K562 (cell line): ENCODE measurements around the gene MAML3. TPM values are rescaled to one million over a fixed set of nuclear protein-coding genes. Genes with fewer than 3 reads are reported as not detected.

ENCODE experiments used
- ATAC-seq: fragments of 200-7000 bp; cut with Tn5 transposase; 3 replicates; pipeline ENCODE4 v1.9.1; 2020; ENCODE audit warnings: moderate library complexity
- BruUV-seq: library from RNA; stranded (reverse); fragments of 400-500 nt; replicated peaks from 2 replicates; lab custom pipeline; 2021; lab: Mats Ljungman, UMichigan
- CTCF ChIA-PET: fragments of 300-600 bp; formaldehyde crosslinking; extraction: SDS; loops from one replicate; lab custom pipeline; 2021; ENCODE audit warnings: low intra/inter-chr PET ratio; lab: Yijun Ruan, JAX
- POLR2A ChIA-PET: fragments of 300-600, 350-650 bp; sonication (Branson Sonifier 250); formaldehyde crosslinking; extraction: SDS; loops from one replicate; lab custom pipeline; 2021; ENCODE audit warnings: antibody characterized with exemption, inconsistent platforms; lab: Yijun Ruan, JAX
- DNase-seq, 4 experiments: peaks; one replicate each; pipeline versions ENCODE4 v3.0.0 to v3.0.0-alpha.2; 2011 to 2018; ENCODE audit warnings: low spot score in 3 of 4, mixed read lengths in 3 of 4; ENCODE audit errors: extremely low read depth in 1 of 4
- FAIRE-seq: peaks from 2 replicates; lab custom pipeline; 2011; peaks lifted over from hg19 to GRCh38; lab: Jason Lieb, UNC
- H2AFZ ChIP-seq: 2 replicates; pipeline ENCODE4 v1.6.0; 2011; ENCODE audit warnings: low read depth, low read length, control low read depth, inconsistent platforms
- H3K27ac ChIP-seq: fragments of 200-600 bp; 3 replicates; pipeline ENCODE4 v1.8.0; 2011; ENCODE audit warnings: low read depth, mild to moderate bottlenecking, control low read depth, inconsistent platforms, low read length, moderate library complexity, mixed read lengths; ENCODE audit errors: extremely low read depth
- H3K27me3 ChIP-seq, 2 experiments: fragments of 300-600 bp in 1 of 2; 2 replicates in 1 of 2; 3 replicates in 1 of 2; pipeline versions ENCODE4 v1.6.0 to v1.8.0; 2011; ENCODE audit warnings: inconsistent platforms in 2 of 2, low read length in 2 of 2, mild to moderate bottlenecking in 1 of 2, mixed read lengths in 1 of 2, moderate library complexity in 1 of 2; ENCODE audit not compliant: control insufficient read depth in 2 of 2, insufficient read depth in 2 of 2
- H3K36me3 ChIP-seq: fragments of 300-600 bp; 3 replicates; pipeline ENCODE4 v1.8.0; 2011; ENCODE audit warnings: mild to moderate bottlenecking, low read length, inconsistent platforms; ENCODE audit not compliant: control insufficient read depth, insufficient read depth
- H3K4me1 ChIP-seq, 2 experiments: fragments of 200-600 bp in 1 of 2; replicated peaks in 1 of 2; 2 replicates in 1 of 2; 3 replicates in 1 of 2; pipeline versions ENCODE4 v1.5.1 to v1.8.0; 2011; ENCODE audit warnings: inconsistent platforms in 2 of 2, low read length in 2 of 2, mild to moderate bottlenecking in 1 of 2, mixed read lengths in 1 of 2, moderate library complexity in 1 of 2; ENCODE audit not compliant: control insufficient read depth in 2 of 2, insufficient read depth in 2 of 2
- H3K4me2 ChIP-seq: 2 replicates; pipeline ENCODE4 v1.6.1; 2011; ENCODE audit warnings: low read length, control low read depth, inconsistent platforms, mixed read lengths; ENCODE audit not compliant: insufficient read depth
- H3K4me3 ChIP-seq: fragments of 200-600 bp; sonication (generic), shearing (Covaris generic); 2 replicates; pipeline ENCODE4 v1.5.1; 2016; ENCODE audit warnings: control low read depth, inconsistent platforms
- H3K79me2 ChIP-seq: fragments of 200-600 bp; 3 replicates; pipeline ENCODE4 v1.8.0; 2011; ENCODE audit warnings: low read length, inconsistent platforms; ENCODE audit not compliant: control insufficient read depth, insufficient read depth
- H3K9ac ChIP-seq, 2 experiments: 2 replicates each; pipeline versions ENCODE4 v1.6.0 to v1.6.1; 2011; ENCODE audit warnings: low read depth in 2 of 2, low read length in 2 of 2, control low read depth in 1 of 2, inconsistent platforms in 1 of 2, mild to moderate bottlenecking in 1 of 2, mixed read lengths in 1 of 2; ENCODE audit not compliant: insufficient read depth in 1 of 2
- H3K9me1 ChIP-seq: one replicate; pipeline ENCODE4 v1.6.0; 2011; ENCODE audit warnings: inconsistent platforms, mild to moderate bottlenecking, low read length, moderate library complexity; ENCODE audit not compliant: control insufficient read depth, insufficient read depth
- H3K9me3 ChIP-seq: replicated peaks from 2 replicates; pipeline ENCODE4 v1.5.1; 2011; ENCODE audit warnings: low read depth, low read length, inconsistent platforms; ENCODE audit not compliant: control insufficient read depth, insufficient read depth
- H4K20me1 ChIP-seq: replicated peaks from 2 replicates; pipeline ENCODE4 v1.6.1; 2011; ENCODE audit warnings: low read length, inconsistent platforms, mixed read lengths; ENCODE audit not compliant: control insufficient read depth, insufficient read depth
- EWSR1 ChIP-seq: fragments of 450-650 bp; IDR thresholded peaks from 2 replicates; pipeline ENCODE4 v1.6.1; 2018; ENCODE audit warnings: borderline replicate concordance, mild to moderate bottlenecking, low read depth, moderate library complexity; ENCODE audit not compliant: partially characterized antibody
- GTF2F1 ChIP-seq: IDR thresholded peaks from 2 replicates; pipeline ENCODE4 v1.6.1; 2011; ENCODE audit warnings: low read depth, low read length, improper control_type of control experiment
- TBP ChIP-seq: optimal IDR thresholded peaks from 2 replicates; pipeline ENCODE3; 2011; ENCODE audit warnings: low read depth, low read length, improper control_type of control experiment
- THAP12 ChIP-seq: fragments of 250-450 bp; sonication (Bioruptor Pico); IDR thresholded peaks from 2 replicates; pipeline ENCODE4 v1.9.0; 2021; ENCODE audit warnings: mild to moderate bottlenecking, inconsistent platforms
- TRIM24 ChIP-seq, 2 experiments: fragments of 450-650 bp; IDR thresholded peaks; 2 replicates each; pipeline ENCODE4 v1.6.1; 2016
- XRCC4 ChIP-seq: IDR thresholded peaks from one replicate; pipeline ENCODE4 v1.6.1; 2011; ENCODE audit not compliant: insufficient read depth, insufficient read length; ENCODE audit errors: extremely low read depth
- ZNF184 ChIP-seq: sonication (generic); formaldehyde crosslinking; IDR thresholded peaks from 2 replicates; pipeline ENCODE4 v1.5.0; 2020; ENCODE audit warnings: missing genetic modification reagents
- ZNF75A ChIP-seq: fragments of 450-650 bp; formaldehyde crosslinking; IDR thresholded peaks from 2 replicates; pipeline ENCODE4 v1.4.0; 2020; ENCODE audit warnings: mild to moderate bottlenecking
- WGBS: fragments of 100-300 bp; shearing (Covaris generic); methylation state at CpG from one replicate; pipeline ENCODE4 v1.1.6; 2016; ENCODE audit warnings: low coverage, mixed read lengths; ENCODE audit not compliant: insufficient coverage; ENCODE audit errors: missing lambda C conversion rate; 5-methylcytosine and 5-hydroxymethylcytosine counted together
- in situ Hi-C: fragments of 300-500 bp; cut with MboI; formaldehyde crosslinking; loops from 4 replicates; pipeline ENCODE4 v1.15.0; 2018; ENCODE audit warnings: inconsistent platforms, mixed read lengths
- intact Hi-C: fragments of 100-400 bp; cut with micrococcal nuclease; formaldehyde crosslinking; loops from 2 replicates; pipeline ENCODE4 v1.14.2; 2022
- polyA plus RNA-seq, 8 experiments: library from polyadenylated mRNA; depleted of rRNA in 4 of 8; stranded (reverse) in 5 of 8; unstranded in 3 of 8; fragments of >200 nt; fragmentation: Nextera tagmentation in 2 of 8; fragmentation: Illumina TruSeq in 1 of 8; extraction: Ambion mirVana in 2 of 8; extraction: Trizol in 1 of 8; gene quantifications; 2 replicates each; pipeline versions ENCODE4 v1.2.1 to v1.2.3, GENCODE V29; 2011 to 2014; ENCODE audit warnings: inconsistent platforms in 1 of 8, missing spikeins in 1 of 8
- total RNA-seq, 7 experiments: library from RNA; depleted of rRNA in 6 of 7; stranded (reverse); fragments of >200 nt in 6 of 7; fragmentation: Illumina TruSeq in 2 of 7; extraction: Trizol in 2 of 7; gene quantifications; 2 replicates each; pipeline versions ENCODE4 v1.2.1 to v1.2.3, GENCODE V29; 2011 to 2021; ENCODE audit warnings: low replicate concordance in 1 of 7

The MAML3 gene
- total and polyA plus RNA-seq, 9 of the 15 experiments (the other 6 are each of a cell fraction or from before 2014, with no cell fraction given) = 0.01 to 0.55 (median 0.25) TPM

GRCh38 chr4:140025470-140025869, 128.5 kb downstream of the MAML3 start:
- no peak for DNase-seq
- no TSS peak for BruUV-seq
- TF ChIP-seq GTF2F1 (no peak), THAP12 (no peak), TBP (no peak), EWSR1 (no peak), ZNF184 (no peak), TRIM24 (IDR thresholded peaks at IDR 0.05) (no peak), XRCC4 (no peak), ZNF75A (CRISPR knock-in tag) (no peak)
- H3K27ac ChIP-seq = no peak overlapping the region
- no peak for FAIRE-seq
- H3K79me2 ChIP-seq = no peaks in the 10 kb centered on the region
- no peaks in the 10 kb centered on the region for H3K4me1 ChIP-seq
- intact Hi-C loops (no loop called here), in situ Hi-C loops (no loop called here)
- H3K4me2 ChIP-seq = no peak overlapping the region
- H3K27me3 ChIP-seq = peaks cover under 1 to 5% of the 10 kb centered on the region in 2 experiments; a peak in 3 of 5 replicates
- no peaks in the 10 kb centered on the region for H3K36me3 ChIP-seq
- ChIA-PET CTCF (no interaction called here), POLR2A (no interaction called here)
- H3K9me1 ChIP-seq = no peaks in the 10 kb centered on the region
- ATAC-seq = no peak
- H3K4me3 ChIP-seq = no peak overlapping the region
- no peaks in the 10 kb centered on the region; the same call in 1 of the 2 replicates for H4K20me1 ChIP-seq
- no peak overlapping the region for H3K9ac ChIP-seq
- 0% methylated on average over 6 of the region's 6 CpGs for WGBS
- H3K9me3 ChIP-seq = no peaks in the 10 kb centered on the region
- H2AFZ ChIP-seq = no peak overlapping the region
